Kidney epithelial cell (primary cell): ENCODE data around the gene HS3ST5. TPM values are rescaled to one million over a fixed set of nuclear protein-coding genes. Genes with fewer than 3 reads are reported as not detected.

ENCODE experiments used
- DNase-seq: peaks from one replicate; pipeline ENCODE4 v3.0.0-alpha.2; 2010; ENCODE audit warnings: low read depth
- H3K27me3 ChIP-seq: 2 replicates; pipeline ENCODE4 v1.6.0; 2011; ENCODE audit warnings: low read length; ENCODE audit not compliant: control insufficient read depth, insufficient read depth
- H3K36me3 ChIP-seq: 2 replicates; pipeline ENCODE4 v1.5.1; 2011; ENCODE audit warnings: low read length; ENCODE audit not compliant: control insufficient read depth, insufficient read depth
- H3K4me3 ChIP-seq: 2 replicates; pipeline ENCODE4 v1.5.1; 2011; ENCODE audit warnings: low read depth, mild to moderate bottlenecking, control low read depth, low read length
- total RNA-seq: library from RNA; depleted of rRNA; stranded (reverse); fragments of >200 nt; gene quantifications from 2 replicates; pipeline ENCODE4 v1.2.3, GENCODE V29; 2015
- TF ChIP-seq, protein P1 (sequence below): IDR thresholded peaks from 2 replicates; pipeline ENCODE4 v1.5.1; 2011; ENCODE audit warnings: mild to moderate bottlenecking, moderate library complexity, low read length, control low read depth, inconsistent platforms; ENCODE audit not compliant: insufficient read depth, poor library complexity, severe bottlenecking

HS3ST5 gene
- 0.14 and 0.25 TPM in 2 replicates for total RNA-seq

DNA sequence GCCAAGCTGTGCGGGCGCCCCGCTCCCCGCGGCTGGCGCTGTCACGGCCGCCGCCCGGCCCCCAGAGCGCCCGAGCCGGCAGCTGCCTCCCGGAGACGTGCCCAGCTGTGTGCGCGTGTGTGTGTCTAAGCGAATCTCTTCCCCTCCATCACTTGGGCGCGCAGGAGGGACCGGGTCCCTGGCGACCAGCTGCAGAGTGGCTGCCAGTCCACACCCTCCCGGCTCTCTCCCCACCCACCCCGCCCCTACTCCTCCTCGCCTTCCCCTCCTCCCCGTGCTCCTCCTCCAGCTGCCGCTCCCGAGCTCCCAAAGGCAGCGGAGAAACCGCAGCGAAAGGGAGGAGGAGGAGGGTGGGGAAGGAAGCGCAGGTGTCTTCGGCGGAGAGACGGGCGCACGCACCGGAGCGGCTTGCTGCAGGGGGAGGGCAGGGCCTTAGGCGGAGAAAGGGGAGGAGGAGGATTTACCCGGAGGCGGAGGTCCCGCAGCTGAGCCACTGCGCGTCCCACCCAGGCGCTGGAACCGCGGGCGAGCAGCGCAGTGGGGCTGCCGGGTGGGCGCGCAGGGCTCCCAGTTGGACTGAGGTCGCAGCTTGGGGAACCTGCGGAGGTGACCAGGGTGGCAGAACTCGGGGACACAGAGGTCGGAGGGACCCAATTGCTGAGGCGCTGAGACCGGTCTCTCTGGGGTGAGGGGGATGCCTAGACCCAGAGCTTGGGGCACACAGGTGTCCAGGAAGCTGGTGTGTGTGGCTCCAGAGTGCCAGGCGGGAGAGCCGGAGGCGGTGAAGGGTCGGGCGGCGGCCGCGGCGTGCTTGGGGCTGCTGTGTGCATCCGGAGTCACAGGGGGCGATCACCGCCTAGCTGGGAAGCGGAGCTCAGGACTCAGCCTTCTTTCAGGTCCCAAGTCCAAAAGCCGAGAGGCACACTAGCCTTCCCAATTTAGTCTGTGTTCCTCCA lies at the start of gene HS3ST5:
Gene HS3ST5 (minus strand): TSS at position 198 of the 956 bp plus-strand sequence. CDS start 280,178 bp downstream, outside the sequence.
- DNase-seq = no peak
- peak within 1 kb of the TSS; percentile 57 for H3K4me3 ChIP-seq
- H3K36me3 ChIP-seq = no peaks in the 10 kb centered on the region
- H3K27me3 ChIP-seq = peaks cover 9% of the 10 kb centered on the region
- TF ChIP-seq, protein P1, sequence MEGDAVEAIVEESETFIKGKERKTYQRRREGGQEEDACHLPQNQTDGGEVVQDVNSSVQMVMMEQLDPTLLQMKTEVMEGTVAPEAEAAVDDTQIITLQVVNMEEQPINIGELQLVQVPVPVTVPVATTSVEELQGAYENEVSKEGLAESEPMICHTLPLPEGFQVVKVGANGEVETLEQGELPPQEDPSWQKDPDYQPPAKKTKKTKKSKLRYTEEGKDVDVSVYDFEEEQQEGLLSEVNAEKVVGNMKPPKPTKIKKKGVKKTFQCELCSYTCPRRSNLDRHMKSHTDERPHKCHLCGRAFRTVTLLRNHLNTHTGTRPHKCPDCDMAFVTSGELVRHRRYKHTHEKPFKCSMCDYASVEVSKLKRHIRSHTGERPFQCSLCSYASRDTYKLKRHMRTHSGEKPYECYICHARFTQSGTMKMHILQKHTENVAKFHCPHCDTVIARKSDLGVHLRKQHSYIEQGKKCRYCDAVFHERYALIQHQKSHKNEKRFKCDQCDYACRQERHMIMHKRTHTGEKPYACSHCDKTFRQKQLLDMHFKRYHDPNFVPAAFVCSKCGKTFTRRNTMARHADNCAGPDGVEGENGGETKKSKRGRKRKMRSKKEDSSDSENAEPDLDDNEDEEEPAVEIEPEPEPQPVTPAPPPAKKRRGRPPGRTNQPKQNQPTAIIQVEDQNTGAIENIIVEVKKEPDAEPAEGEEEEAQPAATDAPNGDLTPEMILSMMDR = peak; percentile 64

DNA sequence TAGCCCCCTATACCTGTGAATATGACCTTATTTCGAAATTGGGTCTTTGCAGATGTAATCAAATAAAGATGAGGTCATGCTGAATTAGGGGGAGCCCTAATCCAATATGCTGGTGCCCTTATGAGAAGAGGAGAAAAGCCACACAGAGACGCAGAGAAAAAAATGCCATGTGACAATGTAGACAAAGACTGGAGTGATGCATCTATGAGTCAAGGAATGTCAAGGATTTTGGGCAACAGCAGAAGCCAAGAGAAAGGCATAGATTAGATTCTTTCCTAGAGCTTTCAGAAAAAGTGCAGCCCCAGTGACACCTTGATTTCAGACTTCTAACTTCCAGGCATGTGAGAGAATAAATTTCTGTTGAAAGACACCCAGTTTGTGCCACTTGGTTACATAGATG lies 47.4 kb upstream of the HS3ST5 start:
- Histone ChIP-seq H3K36me3 (no peaks in the 10 kb centered on the region), H3K4me3 (no peak overlapping the region), H3K27me3 (no peaks in the 10 kb centered on the region)
- TF ChIP-seq, protein P1 = no peak
- DNase-seq = no peak

- TF ChIP-seq, protein P1 = no peak
These were observed 46.3 kb upstream of the HS3ST5 start for GRCh38 chr6:114389111-114389510.

DNA sequence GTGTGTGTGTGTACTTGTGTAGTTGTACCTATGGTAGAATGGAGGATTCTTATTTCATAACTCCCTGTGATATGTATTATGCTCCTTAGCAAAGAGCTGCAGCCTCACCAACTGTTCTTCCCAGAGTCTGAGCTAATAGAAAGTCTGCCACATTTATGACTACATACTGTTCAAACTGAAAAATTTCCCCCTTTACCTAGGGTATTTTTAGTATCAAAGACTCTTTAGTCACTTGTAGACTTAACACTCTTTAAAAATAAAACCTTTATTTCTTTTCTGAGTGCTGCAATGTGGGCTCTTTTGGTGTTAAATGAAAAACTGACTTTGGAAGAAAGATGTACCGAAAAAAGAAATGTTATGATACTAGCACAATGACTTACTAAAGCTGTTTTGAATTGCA lies 39.6 kb upstream of the HS3ST5 start:
- Histone ChIP-seq H3K4me3 (no peak overlapping the region), H3K27me3 (no peaks in the 10 kb centered on the region), H3K36me3 (no peaks in the 10 kb centered on the region)
- DNase-seq = no peak
- TF ChIP-seq, protein P1 = no peak

More at GRCh38 chr6:114389111-114389510, 46.3 kb upstream of the HS3ST5 start:
- Histone ChIP-seq H3K36me3 (no peaks in the 10 kb centered on the region), H3K27me3 (no peaks in the 10 kb centered on the region), H3K4me3 (no peak overlapping the region)
- DNase-seq = no peak

DNA sequence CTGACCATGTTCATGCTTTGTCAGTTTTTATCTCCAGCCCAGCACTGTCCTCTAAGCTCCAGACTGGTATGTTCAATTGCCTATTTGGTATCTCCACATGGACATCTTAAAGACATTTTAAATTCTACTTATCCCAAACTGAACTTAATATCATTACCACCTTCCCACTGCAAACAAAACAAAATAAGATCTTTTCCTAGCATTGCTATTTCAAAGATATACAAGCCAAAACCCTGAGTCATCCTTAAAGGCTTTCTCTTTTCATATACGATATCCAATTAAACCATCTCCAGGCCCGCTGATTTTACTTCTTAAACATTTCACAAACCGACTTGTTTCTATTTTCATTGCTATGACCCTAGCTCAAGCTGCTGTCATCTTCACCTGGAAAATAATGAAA lies 35.1 kb upstream of the HS3ST5 start:
- TF ChIP-seq, protein P1 = no peak
- Histone ChIP-seq H3K27me3 (no peaks in the 10 kb centered on the region), H3K36me3 (no peaks in the 10 kb centered on the region), H3K4me3 (no peak overlapping the region)
- no peak for DNase-seq
